Stimulated activated naive B cell treated with anti-CD40 and anti-IgM and Interleukin-4, amounts not matched to agents 10 μg/mL and 1 μg/mL and 100 μg/mL, for 72 hours (primary cell): ENCODE measurements around the gene PADI1.

ENCODE experiments used
- ATAC-seq, 2 donors: fragments of 150-1000 bp; cut with Tn5 transposase; replicated peaks; 2 replicates each; pipeline ENCODE4 v1.10.0; 2021; ENCODE audit warnings: moderate library complexity in 1 of 2
- DNase-seq: peaks from one replicate; pipeline ENCODE4 v3.0.0; 2021
- H3K27ac Mint-ChIP-seq: one replicate; pipeline ENCODE4 v1.8.0; 2022; ENCODE audit warnings: mild to moderate bottlenecking, mixed read lengths
- H3K27me3 Mint-ChIP-seq, 2 donors: one replicate each; pipeline ENCODE4 v1.8.0; 2022; ENCODE audit warnings: mixed read lengths in 2 of 2
- H3K36me3 Mint-ChIP-seq, 2 donors: one replicate each; pipeline ENCODE4 v1.8.0; 2022; ENCODE audit warnings: mixed read lengths in 2 of 2, mild to moderate bottlenecking in 1 of 2
- H3K4me1 Mint-ChIP-seq, 2 donors: one replicate each; pipeline ENCODE4 v1.8.0; 2022; ENCODE audit warnings: mixed read lengths in 2 of 2, mild to moderate bottlenecking in 1 of 2
- H3K4me3 Mint-ChIP-seq, 2 donors: one replicate each; pipeline ENCODE4 v1.8.0; 2022; ENCODE audit warnings: mild to moderate bottlenecking in 2 of 2, mixed read lengths in 2 of 2, moderate library complexity in 1 of 2
- H3K9me3 Mint-ChIP-seq, 2 donors: one replicate each; pipeline ENCODE4 v1.8.0; 2022; ENCODE audit warnings: mixed read lengths in 2 of 2, mild to moderate bottlenecking in 1 of 2

PADI1 gene

GRCh38 chr1:17212009-17212408 lies 7.1 kb downstream of the PADI1 start:
- Mint-ChIP-seq H3K9me3 (no peaks in the 10 kb centered on the region), H3K27ac (no peak overlapping the region), H3K36me3 (no peaks in the 10 kb centered on the region), H3K27me3 (peaks cover 30 to 41% of the 10 kb centered on the region in 2 donors), H3K4me3 (no peak overlapping the region), H3K4me1 (peaks cover 40 to 41% of the 10 kb centered on the region in 2 donors)
- no peak for DNase-seq
- ATAC-seq, result no peak

GRCh38 chr1:17212487-17213121 lies 7.7 kb downstream of the PADI1 start:
- no peak for ATAC-seq
- Mint-ChIP-seq H3K27ac (no peak overlapping the region), H3K36me3 (no peaks in the 10 kb centered on the region), H3K4me3 (peak overlapping the region in 1 of 2 donors; percentile 15), H3K27me3 (peaks cover 30 to 41% of the 10 kb centered on the region in 2 donors), H3K4me1 (peaks cover 34 to 36% of the 10 kb centered on the region in 2 donors), H3K9me3 (no peaks in the 10 kb centered on the region)
- no peak for DNase-seq

DNA sequence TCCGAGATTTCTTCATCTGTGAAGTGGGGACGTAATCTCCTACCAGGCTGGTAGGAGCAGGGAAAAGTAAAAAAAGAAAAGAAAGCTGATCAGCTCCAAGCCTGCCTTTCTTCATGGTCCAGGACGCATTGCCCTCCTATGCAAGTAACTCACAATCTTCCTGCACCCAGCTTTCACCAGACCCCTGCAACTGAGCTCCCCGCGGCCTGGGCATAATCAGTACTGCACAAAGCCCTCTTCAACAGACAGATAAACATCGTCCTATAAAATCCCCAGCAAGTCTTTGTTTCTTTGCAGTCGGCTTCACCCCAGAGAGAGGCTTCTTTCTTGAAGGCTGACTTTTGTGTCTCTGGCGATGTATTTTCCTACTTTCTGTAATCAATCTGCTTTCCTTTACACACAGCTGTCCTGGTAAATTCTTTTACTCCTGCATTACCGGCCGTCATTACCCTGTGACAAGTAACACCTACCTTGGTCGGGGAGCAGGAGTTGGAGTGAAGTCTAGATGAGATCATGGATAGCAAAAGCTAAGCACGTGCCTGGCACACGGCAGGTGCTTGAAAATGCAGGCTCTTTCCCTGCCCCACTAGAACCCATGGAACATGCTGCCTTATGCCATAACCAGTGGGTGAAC lies 8.3 kb downstream of the PADI1 start:
- H3K9me3 Mint-ChIP-seq, result no peaks in the 10 kb centered on the region
- H3K27me3 Mint-ChIP-seq, result peaks cover 30 to 41% of the 10 kb centered on the region in 2 donors
- peaks cover 28 to 29% of the 10 kb centered on the region in 2 donors for H3K4me1 Mint-ChIP-seq

GRCh38 chr1:17213782-17214148 lies 8.8 kb downstream of the PADI1 start:
- Mint-ChIP-seq H3K36me3 (no peaks in the 10 kb centered on the region), H3K27ac (no peak overlapping the region), H3K27me3 (peaks cover 30 to 41% of the 10 kb centered on the region in 2 donors), H3K4me1 (peaks cover 22 to 24% of the 10 kb centered on the region in 2 donors), H3K9me3 (no peaks in the 10 kb centered on the region), H3K4me3 (no peak overlapping the region)
- ATAC-seq (no peak), DNase-seq (no peak)

More for the DNA sequence above, 8.3 kb downstream of the PADI1 start:
- Mint-ChIP-seq H3K27ac (no peak overlapping the region), H3K36me3 (no peaks in the 10 kb centered on the region), H3K4me3 (no peak overlapping the region)
- ATAC-seq (no peak), DNase-seq (no peak)

DNA sequence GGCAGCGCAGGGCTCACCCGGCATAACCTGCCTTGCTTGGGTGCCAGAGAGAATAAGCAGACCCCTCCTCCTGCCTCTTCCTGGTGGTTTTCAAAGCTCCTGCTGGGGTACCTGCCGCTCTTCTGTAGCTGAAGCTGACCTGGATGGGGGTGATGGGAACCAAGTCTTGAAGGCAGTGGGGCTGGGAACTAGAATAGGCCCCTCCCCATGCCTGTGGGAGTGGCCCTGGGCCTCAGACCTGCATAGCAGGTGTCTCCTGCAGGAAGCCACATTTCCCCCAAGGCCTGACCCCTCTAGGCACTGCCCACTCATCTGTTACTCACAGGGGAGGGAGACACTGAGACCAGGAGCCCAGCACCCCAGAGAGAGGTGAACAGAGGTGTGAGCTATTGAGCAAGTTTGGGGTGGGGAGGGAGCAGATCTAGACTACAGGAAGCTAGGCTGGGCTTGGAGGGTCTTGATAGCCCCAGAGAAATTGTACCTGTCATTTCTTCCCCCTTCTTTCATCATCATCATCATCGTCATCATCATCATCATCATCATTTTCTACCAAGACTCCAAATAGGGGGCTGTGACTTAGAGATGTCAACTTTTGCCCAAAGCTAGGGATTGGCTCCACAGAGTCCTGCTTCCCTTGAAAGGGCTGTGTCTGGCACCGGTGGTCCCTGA lies 10.1 kb downstream of the PADI1 start:
- peak; percentile 56 to 62 for ATAC-seq
- Mint-ChIP-seq H3K4me1 (peaks cover 16 to 17% of the 10 kb centered on the region in 2 donors), H3K27ac (no peak overlapping the region), H3K9me3 (no peaks in the 10 kb centered on the region), H3K4me3 (no peak overlapping the region), H3K27me3 (peaks cover 30 to 41% of the 10 kb centered on the region in 2 donors), H3K36me3 (no peaks in the 10 kb centered on the region)
- DNase-seq, result no peak

GRCh38 chr1:17215545-17215890 lies 10.6 kb downstream of the PADI1 start:
- H3K27me3 Mint-ChIP-seq, result peaks cover 30 to 41% of the 10 kb centered on the region in 2 donors
- ATAC-seq (no peak), DNase-seq (no peak)
- no peak overlapping the region for H3K27ac Mint-ChIP-seq
- H3K4me1 Mint-ChIP-seq, result peaks cover 14 to 17% of the 10 kb centered on the region in 2 donors
- H3K9me3 Mint-ChIP-seq, result no peaks in the 10 kb centered on the region
- no peak overlapping the region for H3K4me3 Mint-ChIP-seq
- no peaks in the 10 kb centered on the region for H3K36me3 Mint-ChIP-seq

- Mint-ChIP-seq H3K36me3 (no peaks in the 10 kb centered on the region), H3K4me1 (peaks cover 14 to 17% of the 10 kb centered on the region in 2 donors), H3K9me3 (no peaks in the 10 kb centered on the region), H3K4me3 (no peak overlapping the region), H3K27ac (no peak overlapping the region), H3K27me3 (peaks cover 30 to 41% of the 10 kb centered on the region in 2 donors)
- no peak for ATAC-seq
- DNase-seq, result no peak
These were observed 11.2 kb downstream of the PADI1 start for GRCh38 chr1:17216078-17216477.

- Mint-ChIP-seq H3K9me3 (no peaks in the 10 kb centered on the region), H3K4me1 (peaks cover 12 to 14% of the 10 kb centered on the region in 2 donors), H3K27me3 (peaks cover 32 to 43% of the 10 kb centered on the region in 2 donors), H3K4me3 (no peak overlapping the region), H3K36me3 (no peaks in the 10 kb centered on the region), H3K27ac (no peak overlapping the region)
- no peak for ATAC-seq
- DNase-seq, result no peak
These were observed 12.7 kb downstream of the PADI1 start for GRCh38 chr1:17217607-17218006.

GRCh38 chr1:17218939-17219338 lies 14.0 kb downstream of the PADI1 start:
- no peaks in the 10 kb centered on the region for H3K9me3 Mint-ChIP-seq
- DNase-seq (no peak), ATAC-seq (no peak)
- no peaks in the 10 kb centered on the region for H3K36me3 Mint-ChIP-seq
- no peak overlapping the region for H3K4me3 Mint-ChIP-seq
- H3K27ac Mint-ChIP-seq, result no peak overlapping the region
- H3K27me3 Mint-ChIP-seq, result peaks cover 19 to 30% of the 10 kb centered on the region in 2 donors
- H3K4me1 Mint-ChIP-seq, result peaks cover 6% of the 10 kb centered on the region in 2 donors

DNA sequence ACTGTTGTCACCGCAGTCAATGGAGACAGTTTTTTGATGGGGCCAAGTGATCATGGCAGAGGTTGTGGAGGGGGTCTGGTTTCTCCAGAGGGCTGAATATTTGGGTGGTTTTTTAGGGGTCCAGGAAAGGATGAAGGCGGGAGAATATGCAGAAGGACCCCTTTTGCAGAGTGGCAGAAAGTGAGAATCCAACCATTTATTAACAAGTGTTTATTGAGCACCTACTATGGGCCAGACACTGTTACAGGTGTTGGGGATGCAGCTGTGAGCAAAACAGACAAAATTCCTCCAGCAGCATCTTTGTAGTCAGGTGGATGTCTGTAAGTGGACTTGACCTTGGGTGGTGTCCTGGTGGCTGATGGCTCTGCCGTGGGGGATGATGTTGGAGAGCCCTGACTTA lies 15.4 kb downstream of the PADI1 start:
- no peak for DNase-seq
- Mint-ChIP-seq H3K27ac (no peak overlapping the region), H3K9me3 (no peaks in the 10 kb centered on the region), H3K4me3 (no peak overlapping the region), H3K4me1 (peaks cover 0 to 3% of the 10 kb centered on the region in 2 donors), H3K27me3 (peaks cover 16 to 21% of the 10 kb centered on the region in 2 donors), H3K36me3 (no peaks in the 10 kb centered on the region)
- ATAC-seq, result no peak

DNA sequence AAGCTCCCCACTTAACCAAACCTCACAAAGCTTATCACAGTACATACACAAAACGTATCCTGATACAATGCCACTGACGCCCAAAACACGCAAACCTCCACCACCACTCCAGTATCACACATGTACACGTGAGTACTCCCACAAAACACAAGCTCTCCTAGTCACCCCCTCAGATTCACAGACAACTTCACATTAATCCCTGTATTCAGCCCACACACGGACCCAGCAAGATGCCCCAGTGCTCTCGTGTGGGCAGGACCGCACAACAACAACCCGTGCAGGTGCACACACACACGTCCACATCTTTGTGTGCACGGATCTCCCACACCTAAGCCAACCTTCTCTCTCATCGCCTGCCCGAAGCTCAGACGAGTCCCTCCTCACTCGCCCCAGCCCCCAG lies 17.6 kb downstream of the PADI1 start:
- Mint-ChIP-seq H3K9me3 (no peaks in the 10 kb centered on the region), H3K4me3 (no peak overlapping the region), H3K4me1 (no peaks in the 10 kb centered on the region), H3K27ac (no peak overlapping the region), H3K27me3 (peaks cover 6 to 8% of the 10 kb centered on the region in 2 donors), H3K36me3 (no peaks in the 10 kb centered on the region)
- ATAC-seq (no peak), DNase-seq (no peak)

DNA sequence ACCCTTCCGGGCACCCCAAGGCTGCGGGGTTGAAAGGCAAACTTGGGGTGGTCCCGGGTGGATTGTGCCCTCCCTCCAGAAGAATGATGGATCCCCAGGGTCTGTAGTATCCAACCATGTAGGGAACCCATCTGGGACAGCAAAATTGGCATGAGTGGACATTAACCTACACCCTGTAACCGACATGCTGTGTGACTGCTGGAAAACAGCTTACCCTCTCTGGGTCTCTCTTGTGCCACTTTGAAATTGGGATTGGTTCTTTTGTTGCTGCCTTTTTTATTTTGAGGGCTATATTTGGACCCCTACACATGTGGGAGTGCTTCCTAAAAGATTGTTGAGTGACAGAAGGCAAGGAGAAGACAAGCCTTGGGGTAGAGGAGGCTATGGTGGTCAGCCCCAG lies 19.5 kb downstream of the PADI1 start:
- DNase-seq, result no peak
- no peaks in the 10 kb centered on the region for H3K36me3 Mint-ChIP-seq
- no peak for ATAC-seq
- no peak overlapping the region for H3K4me3 Mint-ChIP-seq
- H3K27me3 Mint-ChIP-seq, result peaks cover 6 to 8% of the 10 kb centered on the region in 2 donors
- H3K9me3 Mint-ChIP-seq, result no peaks in the 10 kb centered on the region
- H3K27ac Mint-ChIP-seq, result no peak overlapping the region
- no peaks in the 10 kb centered on the region for H3K4me1 Mint-ChIP-seq

DNA sequence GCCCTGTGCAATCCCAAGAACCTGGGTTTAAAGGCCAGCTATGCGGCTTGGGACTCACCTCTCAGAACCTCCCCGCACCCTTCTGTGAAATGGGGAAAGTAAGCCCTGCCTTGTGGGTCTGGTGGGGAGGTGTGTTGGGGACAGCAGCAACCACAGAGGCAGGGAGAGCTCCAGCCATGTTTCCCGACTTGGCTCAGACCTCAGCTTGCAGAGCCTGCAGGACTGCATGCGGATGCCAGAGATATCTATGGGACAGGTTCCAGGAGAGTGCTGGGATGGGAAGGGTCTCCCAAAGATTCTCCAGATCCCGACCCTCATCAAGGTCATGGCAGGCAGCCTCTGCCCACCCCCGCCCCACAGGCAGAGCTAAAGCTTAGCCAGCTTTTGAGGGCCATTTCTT lies 20.2 kb downstream of the PADI1 start:
- H3K36me3 Mint-ChIP-seq, result no peaks in the 10 kb centered on the region
- peaks cover 6 to 8% of the 10 kb centered on the region in 2 donors for H3K27me3 Mint-ChIP-seq
- no peak overlapping the region for H3K4me3 Mint-ChIP-seq
- ATAC-seq, result no peak
- no peaks in the 10 kb centered on the region for H3K9me3 Mint-ChIP-seq
- DNase-seq, result no peak
- no peak overlapping the region for H3K27ac Mint-ChIP-seq
- H3K4me1 Mint-ChIP-seq, result no peaks in the 10 kb centered on the region

DNA sequence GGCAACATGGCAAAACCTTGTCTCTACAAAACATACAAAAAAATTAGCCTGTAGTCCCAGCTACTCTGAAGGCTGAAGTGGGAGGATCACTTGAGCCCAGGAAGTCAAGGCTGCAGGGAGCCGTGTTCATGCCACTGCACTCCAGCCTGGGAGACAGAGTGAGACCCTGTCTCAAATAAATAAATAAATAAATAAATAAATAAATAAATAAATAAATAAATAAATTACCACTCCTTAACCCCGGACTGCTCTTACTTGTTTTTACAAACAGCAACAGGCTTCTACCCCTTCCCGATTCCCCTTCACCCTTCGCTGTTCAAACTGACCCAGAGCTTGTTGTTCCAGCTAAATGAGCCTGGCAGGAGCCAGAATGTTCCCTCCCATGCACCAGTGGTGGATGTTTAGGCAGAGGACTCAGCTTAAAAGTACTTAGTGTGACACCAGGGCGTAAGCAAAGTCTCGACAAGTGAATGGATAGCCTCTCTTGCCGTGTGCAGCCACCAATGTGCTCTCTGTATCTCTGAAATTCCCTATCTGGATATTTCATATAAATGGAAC lies 22.5 kb downstream of the PADI1 start:
- DNase-seq (no peak), ATAC-seq (no peak)
- no peaks in the 10 kb centered on the region for H3K9me3 Mint-ChIP-seq
- H3K4me1 Mint-ChIP-seq, result peaks cover 0 to 3% of the 10 kb centered on the region in 2 donors
- H3K4me3 Mint-ChIP-seq, result no peak overlapping the region
- H3K36me3 Mint-ChIP-seq, result no peaks in the 10 kb centered on the region
- H3K27me3 Mint-ChIP-seq, result no peaks in the 10 kb centered on the region
- no peak overlapping the region for H3K27ac Mint-ChIP-seq

GRCh38 chr1:17228619-17229018 lies 23.7 kb downstream of the PADI1 start:
- Mint-ChIP-seq H3K27ac (no peak overlapping the region), H3K9me3 (no peaks in the 10 kb centered on the region), H3K4me3 (no peak overlapping the region), H3K27me3 (peaks cover 0 to 4% of the 10 kb centered on the region in 2 donors), H3K4me1 (peaks cover 4 to 8% of the 10 kb centered on the region in 2 donors), H3K36me3 (no peaks in the 10 kb centered on the region)
- DNase-seq, result no peak
- no peak for ATAC-seq
